ENCODE measurements around the gene PCDH9. TPM values are rescaled to one million over a fixed set of nuclear protein-coding genes. Genes with fewer than 3 reads are reported as not detected.

Gene PCDH9
- total RNA-seq, 2 donors from 2014 or later: 0.95 to 1.8 TPM

DNA sequence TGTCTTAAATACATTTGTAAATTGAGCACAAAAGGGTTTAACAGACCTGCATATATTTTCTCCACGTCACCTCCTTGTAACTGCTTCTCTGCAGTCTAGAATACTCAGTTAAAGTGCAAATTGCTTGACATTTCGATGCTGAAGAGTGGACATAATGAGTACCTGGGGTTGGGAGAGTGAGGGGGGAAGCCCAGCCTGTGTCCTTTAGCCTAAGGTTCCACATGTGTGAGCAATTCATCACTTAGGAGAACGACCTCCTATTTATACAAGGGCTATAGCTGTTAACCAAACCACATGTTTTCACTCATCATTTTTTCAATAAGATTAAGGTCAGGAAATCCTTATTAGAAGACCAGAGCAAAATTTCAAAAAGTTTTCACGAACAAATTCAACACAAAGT is 29.5 kb downstream of the PCDH9 start:
- Histone ChIP-seq H3K27me3 (ENCODE audit: control insufficient read depth, insufficient read depth, low read length, poor library complexity, severe bottlenecking) (no peaks in the 10 kb centered on the region), H3K4me1 (ENCODE audit: control insufficient read depth, insufficient read depth, low read length) (no peaks in the 10 kb centered on the region), H3K9ac (ENCODE audit: extremely low read depth, low read length, poor library complexity, severe bottlenecking) (no peak overlapping the region), H3K27ac (ENCODE audit: low read depth, low read length) (no peak overlapping the region), H3K36me3 (ENCODE audit: control insufficient read depth, insufficient read depth, low read length) (no peaks in the 10 kb centered on the region), H3K9me3 (ENCODE audit: control insufficient read depth, low read length) (no peaks in the 10 kb centered on the region), H3K4me3 (ENCODE audit: low read length) (no peak overlapping the region)
- Mint-ChIP-seq H3K4me1 (no peaks in the 10 kb centered on the region), H3K4me3 (no peak overlapping the region), H3K9me3 (no peaks in the 10 kb centered on the region), H3K27me3 (ENCODE audit: insufficient read depth) (no peaks in the 10 kb centered on the region), H3K36me3 (ENCODE audit: low read depth) (no peaks in the 10 kb centered on the region), H3K27ac (no peak overlapping the region)
- WGBS, 2 experiments (ENCODE audit: insufficient coverage in 1 of 2, insufficient read length in 1 of 2): 71% methylated on average over 3 of the region's 4 CpGs; no CpG with 5 or more reads in 1 of the 2 experiments
- no peak for DNase-seq
- no peak for TF ChIP-seq CTCF (conservative IDR thresholded peaks at IDR 0.05)

DNA sequence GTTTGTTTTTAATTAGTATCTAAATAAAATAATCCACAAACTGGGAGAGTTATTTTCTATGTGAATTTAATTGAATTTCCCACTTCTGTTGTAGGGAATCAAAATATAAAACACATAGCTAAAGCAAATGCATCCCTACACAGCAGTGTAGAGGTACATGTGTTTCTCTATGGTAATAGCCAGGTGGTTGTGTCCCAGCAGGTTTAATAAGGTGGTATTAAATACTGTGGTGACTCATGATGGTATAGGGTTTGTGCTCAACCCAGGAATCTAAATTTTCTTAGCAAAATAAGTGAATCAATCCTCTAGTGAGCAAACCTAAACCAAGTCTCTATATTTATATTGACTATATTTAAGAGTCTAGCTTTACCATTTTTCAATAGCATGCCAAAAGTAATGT is 30.0 kb downstream of the PCDH9 start:
- TF ChIP-seq CTCF (conservative IDR thresholded peaks at IDR 0.05): no peak
- Mint-ChIP-seq H3K27me3 (ENCODE audit: insufficient read depth) (peaks cover 2% of the 10 kb centered on the region), H3K4me1 (no peaks in the 10 kb centered on the region), H3K27ac (no peak overlapping the region), H3K9me3 (no peaks in the 10 kb centered on the region), H3K36me3 (ENCODE audit: low read depth) (no peaks in the 10 kb centered on the region), H3K4me3 (no peak overlapping the region)
- Histone ChIP-seq H3K9me3 (ENCODE audit: control insufficient read depth, low read length) (no peaks in the 10 kb centered on the region), H3K9ac (ENCODE audit: extremely low read depth, low read length, poor library complexity, severe bottlenecking) (no peak overlapping the region), H3K36me3 (ENCODE audit: control insufficient read depth, insufficient read depth, low read length) (no peaks in the 10 kb centered on the region), H3K4me3 (ENCODE audit: low read length) (no peak overlapping the region), H3K4me1 (ENCODE audit: control insufficient read depth, insufficient read depth, low read length) (no peaks in the 10 kb centered on the region), H3K27ac (ENCODE audit: low read depth, low read length) (no peak overlapping the region), H3K27me3 (ENCODE audit: control insufficient read depth, insufficient read depth, low read length, poor library complexity, severe bottlenecking) (no peaks in the 10 kb centered on the region)
- no peak for DNase-seq

DNA sequence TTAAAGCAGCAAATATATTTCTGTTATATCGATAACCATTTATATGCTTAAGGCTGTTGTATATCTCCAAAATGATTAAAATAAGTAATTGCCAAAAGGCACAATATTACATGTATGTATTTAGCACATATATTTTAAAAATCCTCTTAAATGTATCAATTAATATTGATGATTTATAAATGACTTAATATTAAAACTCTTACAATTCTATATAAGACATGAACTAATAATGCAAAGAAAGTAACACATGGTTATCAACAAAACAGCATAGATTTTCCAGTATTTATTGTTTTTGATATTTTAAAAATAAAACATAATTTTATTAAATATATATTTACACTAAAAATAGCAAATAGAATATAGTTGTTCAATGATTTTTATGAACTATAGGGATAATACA is 32.4 kb downstream of the PCDH9 start:
- Mint-ChIP-seq H3K4me1 (peaks cover under 1% of the 10 kb centered on the region), H3K36me3 (ENCODE audit: low read depth) (no peaks in the 10 kb centered on the region), H3K27me3 (ENCODE audit: insufficient read depth) (peaks cover 6% of the 10 kb centered on the region), H3K4me3 (no peak overlapping the region), H3K9me3 (no peaks in the 10 kb centered on the region), H3K27ac (no peak overlapping the region)
- TF ChIP-seq CTCF (conservative IDR thresholded peaks at IDR 0.05): no peak
- no peak overlapping the region for H3K4me3 ChIP-seq (ENCODE audit: low read length)
- no peaks in the 10 kb centered on the region for H3K27me3 ChIP-seq (ENCODE audit: control insufficient read depth, insufficient read depth, low read length, poor library complexity, severe bottlenecking)
- no peaks in the 10 kb centered on the region for H3K4me1 ChIP-seq (ENCODE audit: control insufficient read depth, insufficient read depth, low read length)
- no peak for DNase-seq
- H3K36me3 ChIP-seq (ENCODE audit: control insufficient read depth, insufficient read depth, low read length): no peaks in the 10 kb centered on the region
- no peaks in the 10 kb centered on the region for H3K9me3 ChIP-seq (ENCODE audit: control insufficient read depth, low read length)
- no CpG with 5 or more reads among the region's 1 CpG for WGBS, 2 experiments (ENCODE audit: insufficient coverage in 1 of 2, insufficient read length in 1 of 2)
- no peak overlapping the region for H3K9ac ChIP-seq (ENCODE audit: extremely low read depth, low read length, poor library complexity, severe bottlenecking)
- no peak overlapping the region for H3K27ac ChIP-seq (ENCODE audit: low read depth, low read length)
